Measurements from ENCODE around the gene ALDH1L1. TPM values are rescaled to one million over a fixed set of nuclear protein-coding genes. Genes with fewer than 3 reads are reported as not detected.

ALDH1L1 gene
- total RNA-seq, 4 donors from 2014 or later: 43.5 to 108 (median 69.0) TPM

DNA sequence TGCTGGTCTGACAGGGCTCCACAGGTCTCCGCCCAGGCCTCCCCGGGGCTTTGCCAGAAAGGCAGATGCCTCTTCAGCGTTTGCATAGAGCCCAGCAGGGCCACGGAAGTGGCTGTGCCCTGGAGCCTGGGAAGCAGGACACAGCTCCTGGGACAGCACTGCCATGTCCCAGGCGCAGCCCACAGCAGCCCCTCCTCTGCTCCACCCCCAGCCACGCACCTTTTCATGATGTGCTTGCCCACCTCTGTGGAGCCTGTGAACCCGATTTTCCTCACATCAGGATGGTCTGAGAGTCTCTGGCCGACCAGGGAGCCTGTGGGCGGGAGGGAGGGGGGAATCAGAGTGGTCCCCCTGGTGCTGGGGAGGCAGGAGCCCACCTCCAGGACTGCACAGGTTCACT lies 62.6 kb downstream of the ALDH1L1 start:
- ATAC-seq (no peak), DNase-seq (peak in 1 of 2 donors; percentile 8)
- in situ Hi-C loops (cut with MboI; ENCODE audit: low sequenced_read_pairs in 4 of 4): no loop called here
- Histone ChIP-seq H3K4me3 (no peak overlapping the region), H3K4me1 (peaks cover 8 to 12% of the 10 kb centered on the region in 2 donors), H3K27ac (peak overlapping the region in 3 of 4 donors; percentile 28 to 75 (median 73)), H3K36me3 (no peaks in the 10 kb centered on the region), H3K9me3 (no peaks in the 10 kb centered on the region), H3K27me3 (no peaks in the 10 kb centered on the region)
- TF ChIP-seq POLR2A (IDR thresholded peaks at IDR 0.05): no peak
- TF ChIP-seq, protein P1, sequence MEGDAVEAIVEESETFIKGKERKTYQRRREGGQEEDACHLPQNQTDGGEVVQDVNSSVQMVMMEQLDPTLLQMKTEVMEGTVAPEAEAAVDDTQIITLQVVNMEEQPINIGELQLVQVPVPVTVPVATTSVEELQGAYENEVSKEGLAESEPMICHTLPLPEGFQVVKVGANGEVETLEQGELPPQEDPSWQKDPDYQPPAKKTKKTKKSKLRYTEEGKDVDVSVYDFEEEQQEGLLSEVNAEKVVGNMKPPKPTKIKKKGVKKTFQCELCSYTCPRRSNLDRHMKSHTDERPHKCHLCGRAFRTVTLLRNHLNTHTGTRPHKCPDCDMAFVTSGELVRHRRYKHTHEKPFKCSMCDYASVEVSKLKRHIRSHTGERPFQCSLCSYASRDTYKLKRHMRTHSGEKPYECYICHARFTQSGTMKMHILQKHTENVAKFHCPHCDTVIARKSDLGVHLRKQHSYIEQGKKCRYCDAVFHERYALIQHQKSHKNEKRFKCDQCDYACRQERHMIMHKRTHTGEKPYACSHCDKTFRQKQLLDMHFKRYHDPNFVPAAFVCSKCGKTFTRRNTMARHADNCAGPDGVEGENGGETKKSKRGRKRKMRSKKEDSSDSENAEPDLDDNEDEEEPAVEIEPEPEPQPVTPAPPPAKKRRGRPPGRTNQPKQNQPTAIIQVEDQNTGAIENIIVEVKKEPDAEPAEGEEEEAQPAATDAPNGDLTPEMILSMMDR (IDR thresholded peaks at IDR 0.05 in 4 of 5, conservative IDR thresholded peaks at IDR 0.05 in 1 of 5): no peak
- intact Hi-C loops (cut with DNase I; ENCODE audit: low total_unique reads): no loop called here

DNA sequence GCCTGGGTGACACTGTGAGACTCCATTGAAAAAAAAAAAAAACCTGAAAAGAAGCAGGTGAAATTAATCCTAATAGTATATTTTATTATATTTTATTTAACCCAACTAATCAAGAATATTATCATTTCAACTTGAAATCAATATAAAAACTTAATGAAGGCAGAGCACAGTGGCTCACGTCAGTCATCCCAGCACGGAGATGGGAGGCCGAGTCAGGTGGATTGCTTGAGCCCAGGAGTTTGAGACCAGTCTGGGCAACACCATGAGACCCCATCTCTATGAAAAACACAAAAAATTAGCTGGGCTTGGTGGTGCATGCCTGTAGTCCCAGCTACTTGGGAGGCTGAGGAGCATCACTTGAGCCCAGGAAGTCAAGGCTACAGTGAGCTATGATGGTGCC lies 63.2 kb downstream of the ALDH1L1 start:
- in situ Hi-C loops (cut with MboI; ENCODE audit: low sequenced_read_pairs in 4 of 4): no loop called here
- Histone ChIP-seq H3K4me1 (peaks cover 8 to 12% of the 10 kb centered on the region in 2 donors), H3K36me3 (no peaks in the 10 kb centered on the region), H3K27ac (no peak overlapping the region), H3K27me3 (no peaks in the 10 kb centered on the region), H3K9me3 (no peaks in the 10 kb centered on the region), H3K4me3 (no peak overlapping the region)
- intact Hi-C loops (cut with DNase I; ENCODE audit: low total_unique reads): no loop called here
- TF ChIP-seq POLR2A (IDR thresholded peaks at IDR 0.05): no peak
- TF ChIP-seq, protein P1 (IDR thresholded peaks at IDR 0.05 in 4 of 5, conservative IDR thresholded peaks at IDR 0.05 in 1 of 5): no peak
- ATAC-seq (no peak), DNase-seq (peak in 1 of 2 donors; percentile 1)

DNA sequence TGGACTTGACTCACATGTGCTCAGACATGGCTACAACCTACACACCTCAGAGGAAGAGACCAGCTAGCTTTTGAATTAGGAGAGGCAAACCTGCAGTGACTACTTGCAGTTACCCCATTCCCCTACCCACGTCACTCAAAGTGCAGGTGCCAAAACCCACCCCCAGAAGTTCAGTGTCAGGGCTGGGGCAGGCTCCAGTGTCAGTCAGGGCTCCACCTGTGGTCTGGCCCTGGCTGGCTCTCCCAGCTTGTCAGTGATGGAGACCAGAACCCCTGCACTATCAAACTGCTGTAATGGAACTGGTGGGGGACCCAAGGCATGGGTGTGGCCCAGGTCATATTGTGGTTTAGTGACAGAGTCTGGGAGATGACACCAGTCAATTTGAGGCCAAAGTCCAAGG lies 63.9 kb downstream of the ALDH1L1 start:
- in situ Hi-C loops (cut with MboI; ENCODE audit: low sequenced_read_pairs in 4 of 4) (no loop called here), intact Hi-C loops (cut with DNase I; ENCODE audit: low total_unique reads) (no loop called here)
- H3K27me3 ChIP-seq: no peaks in the 10 kb centered on the region
- DNase-seq: peak in 1 of 2 donors; percentile 7
- H3K9me3 ChIP-seq: no peaks in the 10 kb centered on the region
- H3K4me3 ChIP-seq: no peak overlapping the region
- H3K36me3 ChIP-seq: no peaks in the 10 kb centered on the region
- H3K27ac ChIP-seq: no peak overlapping the region
- no peak for ATAC-seq
- H3K4me1 ChIP-seq: peaks cover 8 to 12% of the 10 kb centered on the region in 2 donors
- TF ChIP-seq, protein P1 (IDR thresholded peaks at IDR 0.05 in 4 of 5, conservative IDR thresholded peaks at IDR 0.05 in 1 of 5): no peak
- no peak for TF ChIP-seq POLR2A (IDR thresholded peaks at IDR 0.05)

DNA sequence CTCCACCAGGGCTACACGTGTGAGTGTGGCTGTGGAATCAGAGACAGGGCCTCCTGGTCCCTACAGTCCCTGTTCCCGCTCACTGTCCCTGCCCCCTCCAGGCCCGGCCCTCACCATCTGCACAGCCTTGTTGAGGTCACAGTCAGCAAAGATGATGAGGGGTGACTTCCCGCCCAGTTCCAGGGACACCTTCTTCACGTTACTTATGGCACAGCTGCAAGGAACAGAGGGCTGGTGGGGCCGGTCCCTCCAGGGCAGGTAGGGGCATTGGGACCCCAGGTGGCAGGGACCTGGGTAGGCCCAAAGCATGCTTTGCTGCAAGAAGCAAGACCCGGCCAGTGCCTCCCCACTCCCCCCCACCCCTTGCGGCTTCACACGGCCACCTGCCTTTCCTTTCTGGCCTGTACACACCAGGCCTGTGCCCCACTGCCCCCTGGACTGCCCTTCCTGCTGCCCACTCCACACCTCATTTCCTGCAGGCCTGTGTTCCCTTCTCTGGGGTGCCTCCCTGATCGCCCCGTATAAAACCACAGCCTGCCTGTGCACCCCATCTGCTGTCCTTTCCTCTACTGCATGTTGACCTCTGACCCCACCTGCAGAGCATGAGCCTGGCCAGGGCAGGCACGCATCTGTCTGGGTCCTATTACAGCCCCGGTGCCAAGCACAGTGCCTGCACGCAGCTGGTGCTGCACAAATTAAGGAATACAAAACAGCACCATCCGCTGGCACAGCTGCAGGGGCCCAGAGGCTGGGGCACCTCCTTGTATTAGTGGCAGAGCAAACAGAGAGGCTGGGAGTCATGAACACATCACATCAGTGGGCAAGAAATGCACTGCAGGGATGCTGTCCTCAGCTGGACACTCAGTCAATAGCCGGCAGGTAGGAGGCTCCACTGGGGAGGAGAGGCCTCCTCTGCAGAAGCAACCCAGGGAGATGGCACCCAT lies 65.7 kb downstream of the ALDH1L1 start:
- intact Hi-C loops (cut with DNase I; ENCODE audit: low total_unique reads): no loop called here
- Histone ChIP-seq H3K9me3 (no peaks in the 10 kb centered on the region), H3K27ac (no peak overlapping the region), H3K36me3 (no peaks in the 10 kb centered on the region), H3K27me3 (no peaks in the 10 kb centered on the region), H3K4me3 (no peak overlapping the region), H3K4me1 (peaks cover 8 to 10% of the 10 kb centered on the region in 2 donors)
- TF ChIP-seq, protein P1 (IDR thresholded peaks at IDR 0.05 in 4 of 5, conservative IDR thresholded peaks at IDR 0.05 in 1 of 5): no peak
- TF ChIP-seq POLR2A (IDR thresholded peaks at IDR 0.05): no peak
- ATAC-seq (no peak), DNase-seq (peak; percentile 1 to 8)
- in situ Hi-C loops (cut with MboI; ENCODE audit: low sequenced_read_pairs in 4 of 4): no loop called here
